PC-9 (cell line): ENCODE data around the gene HS3ST6. TPM values are rescaled to one million over a fixed set of nuclear protein-coding genes. Genes with fewer than 3 reads are reported as not detected.

ENCODE experiments used
- BruUV-seq: library from RNA; stranded (reverse); fragments of 400-500 nt; replicated peaks from 2 replicates; lab custom pipeline; 2021; lab: Mats Ljungman, UMichigan
- CTCF ChIA-PET: fragments of 300-600 bp; sonication (Branson Sonifier 250); formaldehyde crosslinking; loops from one replicate; lab custom pipeline; 2022; ENCODE audit warnings: antibody characterized with exemption; lab: Charles Lee
- POLR2A ChIA-PET: fragments of 300-600 bp; sonication (Branson Sonifier 250); formaldehyde crosslinking; loops from one replicate; lab custom pipeline; 2022; ENCODE audit warnings: antibody characterized with exemption; ENCODE audit not compliant: unreplicated experiment; lab: Charles Lee
- DNase-seq, 2 experiments: peaks; one replicate each; pipeline versions ENCODE4 v3.0.0 to v3.0.0-alpha.2; 2015 to 2022; ENCODE audit warnings: mixed read lengths in 1 of 2
- H2AFZ ChIP-seq: fragments of 200-600 bp; sonication (generic); 2 replicates; pipeline ENCODE4 v1.8.1; 2017; ENCODE audit warnings: antibody characterized with exemption
- H3F3A ChIP-seq: fragments of 200-600 bp; sonication (generic); 2 replicates; pipeline ENCODE4 v1.8.1; 2017; ENCODE audit warnings: antibody characterized with exemption, mild to moderate bottlenecking, low read depth; ENCODE audit not compliant: insufficient read depth
- H3K27ac ChIP-seq: fragments of 200-600 bp; sonication (generic); 2 replicates; pipeline ENCODE4 v1.6.1; 2016; ENCODE audit warnings: mixed run types
- H3K27me3 ChIP-seq: fragments of 200-600 bp; sonication (generic); 2 replicates; pipeline ENCODE4 v1.6.1; 2016; ENCODE audit warnings: low read depth, mixed run types; ENCODE audit not compliant: insufficient read depth
- H3K36me3 ChIP-seq: fragments of 200-600 bp; sonication (generic); 2 replicates; pipeline ENCODE4 v1.6.1; 2016; ENCODE audit warnings: low read depth, mixed run types
- H3K4me1 ChIP-seq: fragments of 200-600 bp; sonication (generic); replicated peaks from 2 replicates; pipeline ENCODE4 v1.6.1; 2016; ENCODE audit warnings: mixed run types; ENCODE audit not compliant: insufficient read depth
- H3K4me2 ChIP-seq: fragments of 200-600 bp; sonication (generic); 2 replicates; pipeline ENCODE4 v1.6.1; 2017; ENCODE audit warnings: mixed run types
- H3K4me3 ChIP-seq: fragments of 200-600 bp; sonication (generic); 2 replicates; pipeline ENCODE4 v1.6.1; 2016; ENCODE audit warnings: mixed run types
- H3K79me2 ChIP-seq: fragments of 200-600 bp; sonication (generic); 2 replicates; pipeline ENCODE4 v1.6.1; 2017; ENCODE audit warnings: low read depth, mixed run types
- H3K9me2 ChIP-seq: fragments of 200-600 bp; sonication (generic); 2 replicates; pipeline ENCODE4 v1.8.1; 2017; ENCODE audit warnings: mild to moderate bottlenecking; ENCODE audit not compliant: insufficient read depth
- H3K9me3 ChIP-seq: fragments of 200-600 bp; sonication (generic); 2 replicates; pipeline ENCODE4 v1.8.1; 2016; ENCODE audit warnings: low read depth; ENCODE audit not compliant: insufficient read depth
- H4K20me1 ChIP-seq: fragments of 200-600 bp; sonication (generic); 2 replicates; pipeline ENCODE4 v1.8.1; 2017; ENCODE audit not compliant: insufficient read depth
- CTCF ChIP-seq: fragments of 200-600 bp; sonication (generic); conservative IDR thresholded peaks from 2 replicates; pipeline ENCODE4 v1.6.1; 2017; ENCODE audit warnings: mixed run types, antibody characterized with exemption, mild to moderate bottlenecking, moderate library complexity
- EZH2 ChIP-seq: fragments of 200-600 bp; sonication (generic); IDR thresholded peaks from 2 replicates; pipeline ENCODE4 v1.8.0; 2017; ENCODE audit warnings: antibody characterized with exemption, low read depth
- intact Hi-C: fragments of 100-400 bp; cut with micrococcal nuclease; formaldehyde crosslinking; loops from one replicate; pipeline ENCODE4 v1.10.0; 2022; ENCODE audit not compliant: unreplicated experiment
- total RNA-seq: library from RNA; stranded (reverse); gene quantifications from 2 replicates; pipeline ENCODE4 v1.2.3, GENCODE V29; 2021

HS3ST6 gene
- total RNA-seq, 1 experiment from 2014 or later = not detected

- no peaks in the 10 kb centered on the region for H3K9me3 ChIP-seq
- H2AFZ ChIP-seq = no peak overlapping the region
- H3K27ac ChIP-seq = no peak overlapping the region
- no peaks in the 10 kb centered on the region for H3K27me3 ChIP-seq
- H3K9me2 ChIP-seq = no peaks in the 10 kb centered on the region
- H3F3A ChIP-seq = peaks cover 33% of the 10 kb centered on the region; the same call in 1 of the 2 replicates
- 0 out of 2 replicates have a peak, but pooled peaks cover 3% of the 10 kb centered on the region for H4K20me1 ChIP-seq
- DNase-seq = no peak
- ChIA-PET CTCF (interaction anchor here (0.6 kb wide), 1 partner anchor 193 kb away, joined by 7 read pairs; no protein-coding TSS in a partner anchor), POLR2A (no interaction called here)
- TF ChIP-seq CTCF (no peak), EZH2 (no peak)
- intact Hi-C loops = no loop called here
- peaks cover 15% of the 10 kb centered on the region for H3K4me1 ChIP-seq
- BruUV-seq = no TSS peak
- H3K4me2 ChIP-seq = no peak overlapping the region
- no peaks in the 10 kb centered on the region for H3K36me3 ChIP-seq
- H3K79me2 ChIP-seq = peaks cover 13% of the 10 kb centered on the region; the same call in 1 of the 2 replicates
- H3K4me3 ChIP-seq = no peak overlapping the region
Measured at GRCh38 chr16:1945559-1946391, 27.6 kb upstream of the HS3ST6 start.

DNA sequence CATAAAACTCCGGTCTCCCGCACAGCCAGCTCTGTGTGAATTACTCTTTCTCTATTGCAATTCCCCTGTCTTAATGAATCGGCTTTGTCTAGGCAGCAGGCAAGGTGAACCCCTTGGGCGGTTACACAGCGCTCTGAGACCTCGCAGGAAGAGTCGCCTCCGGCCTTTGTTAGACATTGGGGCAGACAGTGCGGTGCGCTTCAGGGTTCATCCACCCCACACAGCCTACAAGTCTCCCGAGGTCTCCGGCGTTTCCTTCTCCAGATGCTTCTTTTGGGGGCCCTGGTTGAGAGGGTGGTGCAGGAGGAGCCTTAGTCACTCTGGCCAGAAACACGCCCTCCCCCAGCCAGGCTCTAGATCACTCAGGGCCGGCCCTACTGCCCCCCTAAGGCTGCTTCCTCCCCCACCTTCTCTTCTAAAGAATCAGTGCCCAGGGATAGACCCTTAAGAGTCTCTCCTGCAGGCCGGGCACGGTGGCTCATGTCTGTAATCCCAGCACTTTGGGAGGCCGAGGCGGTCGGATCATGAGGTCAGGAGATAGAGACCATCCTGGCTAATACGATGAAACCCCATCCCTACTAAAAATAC is 26.5 kb upstream of the HS3ST6 start:
- CTCF ChIA-PET = interaction anchor here (0.6 kb wide), 1 partner anchor 264 kb away, joined by 3 read pairs; no protein-coding TSS in a partner anchor
- Histone ChIP-seq H3F3A (peaks cover 33% of the 10 kb centered on the region; the same call in 1 of the 2 replicates), H3K4me3 (no peak overlapping the region), H3K27ac (no peak overlapping the region), H3K79me2 (peaks cover 18% of the 10 kb centered on the region; the same call in 1 of the 2 replicates), H2AFZ (no peak overlapping the region), H4K20me1 (0 out of 2 replicates have a peak, but pooled peaks cover 3% of the 10 kb centered on the region), H3K36me3 (no peaks in the 10 kb centered on the region), H3K9me3 (no peaks in the 10 kb centered on the region), H3K4me1 (peaks cover 17% of the 10 kb centered on the region), H3K27me3 (no peaks in the 10 kb centered on the region), H3K9me2 (no peaks in the 10 kb centered on the region), H3K4me2 (no peak overlapping the region)
- intact Hi-C loops = loop anchor here (5.0 kb wide), 1 partner anchor 162 kb away; the partner anchor contains the start of genes NUBP2 and SPSB3
- POLR2A ChIA-PET = no interaction called here
- TF ChIP-seq EZH2 (no peak), CTCF (no peak)
- no peak for DNase-seq
- no TSS peak for BruUV-seq
